Glomerular endothelial cell (primary cell): ENCODE measurements around the gene TCL1B. TPM values are rescaled to one million over a fixed set of nuclear protein-coding genes. Genes with fewer than 3 reads are reported as not detected.
"Not testable (repeated sequence)": the region's sequence is repeated elsewhere in the genome, so short reads cannot be mapped to it uniquely, and the experiment has no call there.

ENCODE experiments used
- DNase-seq: peaks from one replicate; pipeline ENCODE4 v3.0.0-alpha.2; 2011; ENCODE audit warnings: low read depth, low spot score; ENCODE audit errors: extremely low read depth
- total RNA-seq: library from RNA; depleted of rRNA; stranded (reverse); fragments of >200 nt; gene quantifications from 2 replicates; pipeline ENCODE4 v1.2.3, GENCODE V29; 2015

TCL1B gene, protein sequence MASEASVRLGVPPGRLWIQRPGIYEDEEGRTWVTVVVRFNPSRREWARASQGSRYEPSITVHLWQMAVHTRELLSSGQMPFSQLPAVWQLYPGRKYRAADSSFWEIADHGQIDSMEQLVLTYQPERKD
- total RNA-seq = not detected in 2 replicates

DNA sequence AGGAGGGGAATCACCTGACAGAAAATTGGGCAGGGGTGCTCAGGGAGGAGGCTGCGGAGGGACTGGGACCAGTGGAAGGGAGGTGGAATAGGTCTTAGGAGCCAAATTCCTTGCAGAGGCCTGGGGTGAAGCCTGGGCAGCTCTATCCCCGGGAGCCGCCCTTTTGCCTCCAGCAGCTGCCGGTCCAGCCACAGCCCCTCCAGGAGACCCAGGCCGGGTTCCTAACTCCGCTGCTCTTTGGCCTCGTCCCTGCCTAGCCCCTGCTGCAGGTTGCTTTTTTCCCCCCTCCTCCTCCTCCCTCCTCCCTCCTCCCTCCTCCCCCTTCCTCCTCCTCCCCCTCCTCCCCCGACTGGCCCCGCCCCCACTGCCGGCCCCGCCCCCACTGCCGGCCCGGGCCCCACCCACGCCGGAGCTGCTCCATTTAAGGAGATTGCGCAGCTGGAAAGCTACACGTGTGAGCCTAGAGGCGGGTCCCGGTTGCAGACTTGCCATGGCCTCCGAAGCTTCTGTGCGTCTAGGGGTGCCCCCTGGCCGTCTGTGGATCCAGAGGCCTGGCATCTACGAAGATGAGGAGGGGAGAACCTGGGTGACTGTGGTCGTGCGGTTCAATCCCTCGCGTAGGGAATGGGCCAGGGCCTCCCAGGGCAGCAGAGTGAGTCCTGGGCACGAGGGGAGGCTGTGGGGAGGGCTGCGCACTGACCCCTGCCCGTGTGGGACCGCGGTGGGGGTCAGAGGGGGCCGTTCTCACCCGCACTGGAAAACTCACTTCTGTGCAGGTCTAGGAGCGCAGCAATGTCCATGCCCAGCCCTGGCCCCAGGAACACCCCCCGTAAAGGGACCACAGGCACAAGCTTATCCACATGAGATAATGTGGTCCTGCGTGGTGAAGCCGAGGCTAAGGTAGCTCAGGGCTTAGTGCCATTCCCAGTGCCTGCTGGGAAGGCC is at the start of gene TCL1B:
Gene TCL1B, plus strand, starts transcription at position 449 of the 945 bp plus-strand sequence. Its CDS starts 42 bp downstream, at position 491.
- DNase-seq = no peak

DNA sequence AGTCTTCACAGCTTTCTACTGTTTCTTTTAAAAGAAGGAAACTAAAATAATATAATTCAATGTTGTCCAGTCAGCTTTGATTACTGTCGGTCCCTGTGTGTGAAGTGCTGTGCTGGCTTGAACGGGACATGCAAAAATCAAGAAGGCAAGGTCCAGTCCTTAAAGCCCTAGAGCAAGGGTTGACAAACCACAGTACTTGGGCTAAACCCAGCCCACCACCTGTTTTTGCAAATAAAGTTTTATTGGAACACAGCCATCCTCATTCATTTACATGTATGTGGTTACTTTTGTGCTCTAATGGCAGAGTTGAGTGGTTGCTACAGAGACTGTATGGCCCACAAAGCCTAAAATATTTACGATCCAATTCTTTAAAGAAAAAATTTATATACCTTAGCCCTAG is 41.2 kb upstream of the TCL1B start:
- no peak for DNase-seq

DNA sequence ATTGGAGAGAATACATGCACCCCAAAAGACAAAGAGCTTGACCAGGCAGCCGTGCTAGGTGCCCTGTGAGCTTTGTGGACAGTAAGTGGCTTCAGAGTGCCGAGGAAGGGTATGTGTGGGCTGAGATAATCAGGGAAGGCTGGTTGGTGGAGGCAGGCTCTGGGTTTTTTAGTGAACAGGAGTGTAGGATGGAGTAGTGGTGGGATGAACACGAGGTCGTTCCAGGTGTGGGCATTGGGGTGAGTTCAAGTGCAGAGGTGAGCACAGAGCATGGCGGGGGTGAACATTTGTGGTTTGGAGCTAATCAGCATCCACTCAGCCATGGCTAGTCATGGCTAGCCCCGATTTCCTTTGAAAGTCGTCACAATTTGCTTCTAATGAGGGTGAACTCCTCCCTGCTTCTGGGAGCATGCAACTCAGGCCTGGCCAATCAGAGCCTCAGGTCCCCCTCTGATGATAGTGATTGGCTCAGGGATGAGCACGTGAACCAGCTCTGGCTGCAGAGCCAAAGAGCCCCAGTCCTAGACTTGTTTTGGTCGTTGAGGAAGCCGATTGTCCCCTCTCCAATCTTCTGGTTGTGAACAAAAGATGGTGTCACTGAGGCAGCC is 40.7 kb upstream of the TCL1B start:
- DNase-seq = no peak

DNA sequence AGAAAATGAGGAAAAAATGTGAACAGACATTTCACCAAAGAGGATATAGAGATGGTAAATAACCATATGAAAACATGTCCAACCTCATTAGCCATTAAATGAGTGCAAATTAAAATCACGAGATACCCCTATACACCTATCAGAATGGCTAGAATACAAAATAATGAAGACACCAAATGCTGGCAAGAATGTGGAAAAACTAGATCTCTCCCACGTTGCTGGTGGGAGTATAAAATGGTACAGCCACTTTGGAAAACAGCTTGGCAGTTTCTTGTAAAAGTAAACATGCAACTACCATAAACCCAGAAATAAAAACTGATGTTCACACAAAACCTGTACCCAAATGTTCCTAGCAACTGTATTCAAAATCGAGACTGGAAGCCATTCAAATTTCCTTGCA is 38.3 kb upstream of the TCL1B start:
- DNase-seq = no peak

DNA sequence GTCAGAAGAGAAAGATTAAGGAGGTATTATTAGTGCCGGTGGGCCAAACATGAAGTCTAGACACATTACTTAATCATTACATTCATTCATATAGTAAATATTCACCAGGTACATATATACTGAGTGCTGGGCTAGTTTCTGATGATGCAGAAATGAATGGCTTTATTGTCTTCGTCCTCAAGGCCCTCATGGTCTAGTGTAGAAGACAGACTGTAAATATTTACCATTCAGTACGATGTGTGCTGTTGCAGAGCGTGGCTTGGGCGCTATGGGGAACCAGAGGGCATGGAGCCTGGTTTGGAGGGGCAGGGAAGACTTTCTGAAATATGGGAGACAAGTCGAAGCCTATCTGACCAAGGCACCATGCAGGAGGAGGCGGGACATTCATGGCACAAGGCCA is 37.0 kb upstream of the TCL1B start:
- no peak for DNase-seq

DNA sequence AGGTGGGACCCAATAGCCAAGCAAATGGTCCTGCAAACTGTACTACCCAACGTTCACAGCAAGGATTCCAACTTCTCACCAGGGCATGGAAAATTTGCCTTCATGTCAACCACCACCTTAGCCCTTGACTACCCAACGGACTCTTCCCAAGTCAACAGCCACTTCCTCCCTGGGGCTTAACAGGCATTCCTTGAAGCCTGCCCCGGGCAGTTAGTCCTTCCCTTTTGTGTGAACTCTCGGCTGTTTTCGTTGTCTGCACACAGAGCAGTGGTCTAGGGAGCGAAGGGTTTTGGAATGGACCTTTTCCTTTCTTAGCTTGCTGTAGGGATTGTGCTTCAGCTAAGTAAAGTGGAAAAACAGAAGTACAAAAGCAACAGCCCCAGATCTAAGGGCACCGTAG is 35.2 kb upstream of the TCL1B start:
- DNase-seq = no peak

DNA sequence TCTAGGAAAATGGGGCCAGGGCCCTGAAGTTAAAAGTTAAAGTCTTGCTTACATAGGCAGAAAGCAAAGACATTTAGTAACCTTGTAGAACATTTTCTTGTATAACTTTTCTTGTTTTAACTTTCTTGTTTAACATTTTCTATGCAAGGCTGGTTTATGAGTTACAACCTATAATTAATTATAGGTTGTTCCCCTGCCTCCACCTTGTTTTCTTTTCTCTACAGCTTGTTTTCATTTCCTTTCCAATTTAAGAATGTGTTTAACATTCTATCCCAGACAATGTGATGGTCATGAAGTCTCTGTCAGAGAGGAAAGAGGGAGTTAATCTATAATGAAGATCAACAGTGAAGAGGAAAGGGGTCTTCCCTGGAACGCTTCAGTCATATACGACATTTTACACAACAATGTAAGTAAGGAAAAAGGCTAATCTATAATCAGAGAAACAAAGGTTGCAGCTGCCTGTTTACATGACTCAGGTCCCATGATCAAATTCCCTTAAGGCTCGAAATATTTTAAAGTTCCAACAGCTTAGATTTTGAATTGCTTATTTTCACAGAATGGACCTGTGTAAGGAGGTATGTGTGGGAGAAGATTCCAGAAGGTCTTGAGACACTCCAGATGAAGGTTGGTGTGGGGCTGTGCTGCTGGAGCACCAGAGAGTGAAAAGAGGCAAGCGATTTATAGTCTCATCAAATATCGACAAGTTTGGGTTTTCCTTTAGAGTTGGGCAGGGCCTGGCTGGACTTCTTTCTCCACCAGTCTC is 34.2 kb upstream of the TCL1B start:
- DNase-seq = no peak

DNA sequence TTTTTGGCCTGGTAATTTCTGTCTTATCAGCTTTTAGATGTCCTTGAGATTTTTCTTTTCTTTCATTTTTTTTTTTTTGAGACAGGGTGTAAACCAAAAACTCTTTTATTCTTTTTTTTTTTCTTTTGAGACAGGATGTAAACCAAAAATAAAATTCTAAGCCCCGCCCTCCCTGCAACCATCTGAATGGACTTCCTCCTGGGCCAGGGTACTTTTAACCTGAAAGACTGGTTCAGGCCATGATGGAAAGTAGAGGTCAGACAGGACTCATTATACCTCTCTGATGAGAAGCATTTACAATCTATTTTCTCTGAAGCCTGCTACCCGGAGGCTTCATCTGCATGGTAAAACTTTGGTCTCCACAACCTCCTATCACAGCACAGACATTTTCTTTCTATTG is 33.5 kb upstream of the TCL1B start:
- no peak for DNase-seq

DNA sequence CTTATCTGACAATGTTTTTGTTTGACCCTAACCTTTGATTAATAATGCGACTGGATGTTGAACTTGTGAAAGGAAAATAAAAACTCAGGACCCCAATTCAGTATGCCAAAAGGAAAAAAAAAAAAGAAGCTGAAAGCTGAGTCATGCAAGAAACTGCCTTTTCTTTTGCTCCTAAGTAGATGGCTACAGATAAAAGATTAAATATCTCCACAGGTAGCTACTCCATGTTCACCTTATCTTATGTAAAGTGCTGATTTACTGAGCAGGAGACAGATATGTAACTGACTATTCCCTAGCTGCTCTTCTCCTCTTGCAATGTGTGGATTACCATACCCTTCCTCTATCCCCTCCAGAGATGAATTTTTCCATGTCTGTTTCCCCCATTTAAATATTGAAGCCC is 30.8 kb upstream of the TCL1B start:
- no peak for DNase-seq

DNA sequence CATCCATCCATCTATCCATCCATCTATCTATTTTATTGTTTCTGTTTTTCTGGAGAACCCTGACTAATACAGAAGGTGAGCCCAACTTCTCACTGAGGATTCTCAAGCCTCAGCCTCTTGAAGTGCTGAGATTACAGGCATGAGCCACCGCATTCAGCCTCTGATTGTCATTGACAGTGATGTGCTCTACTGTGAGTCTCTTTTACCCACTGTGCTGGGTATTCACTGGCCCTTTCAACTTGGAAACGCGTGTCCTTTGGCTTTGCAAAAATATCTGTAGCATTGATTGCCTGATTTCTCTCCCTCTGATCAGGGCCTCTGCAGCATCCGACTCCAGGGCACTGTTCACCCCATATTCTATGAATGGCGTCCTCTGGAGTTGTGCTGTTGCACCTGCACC is 29.6 kb upstream of the TCL1B start:
- no peak for DNase-seq

DNA sequence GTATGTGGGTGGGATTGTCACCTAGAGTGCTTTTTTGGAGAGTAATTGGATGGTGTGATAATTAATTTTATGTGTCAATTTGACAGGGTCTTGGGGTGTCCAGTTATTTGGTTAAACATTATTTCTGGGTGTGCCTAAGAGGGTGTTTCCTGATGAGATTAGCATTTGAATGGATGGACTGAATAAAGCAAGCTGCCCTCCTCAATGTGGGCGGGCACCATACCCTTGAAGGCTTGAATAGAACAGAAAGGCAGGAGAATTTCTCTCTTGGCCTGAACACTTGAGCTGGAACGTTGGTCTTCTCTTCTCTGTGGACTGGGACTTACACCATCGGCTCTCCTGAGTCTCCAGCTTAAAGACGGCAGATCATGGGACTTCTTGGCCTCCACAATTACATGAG is 28.8 kb upstream of the TCL1B start:
- no peak for DNase-seq

DNA sequence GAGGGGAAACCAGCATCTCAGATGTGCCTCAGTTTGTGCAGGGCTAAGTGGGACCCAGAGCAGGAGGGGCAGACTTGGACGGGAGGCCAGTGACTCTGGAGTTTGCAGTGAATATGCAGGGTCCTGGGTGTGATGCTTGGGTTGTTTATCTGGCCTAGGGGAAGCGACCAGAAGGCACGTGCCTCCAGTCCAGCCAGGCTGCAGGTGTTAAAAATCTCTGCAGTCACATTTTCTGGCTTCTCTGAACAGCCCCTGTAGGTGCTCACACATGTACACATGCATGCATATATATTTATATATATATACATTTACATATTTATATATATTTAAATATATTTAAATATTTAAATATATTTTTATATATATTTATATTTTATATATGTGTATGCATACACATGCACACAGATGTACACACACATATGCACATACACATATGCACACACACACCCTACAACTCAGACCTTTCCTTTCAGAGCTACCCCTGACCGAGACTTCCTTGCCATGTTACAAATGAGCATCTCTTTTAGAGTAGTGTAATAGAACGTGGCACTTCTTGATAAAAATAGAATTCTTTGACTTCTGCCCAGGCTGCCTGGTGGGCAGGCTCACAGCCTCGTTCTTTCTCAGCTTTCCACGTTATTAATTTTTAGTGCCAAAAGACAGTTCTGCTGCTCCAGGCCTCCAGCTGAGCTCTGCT is 26.8 kb upstream of the TCL1B start:
- DNase-seq = no peak

DNA sequence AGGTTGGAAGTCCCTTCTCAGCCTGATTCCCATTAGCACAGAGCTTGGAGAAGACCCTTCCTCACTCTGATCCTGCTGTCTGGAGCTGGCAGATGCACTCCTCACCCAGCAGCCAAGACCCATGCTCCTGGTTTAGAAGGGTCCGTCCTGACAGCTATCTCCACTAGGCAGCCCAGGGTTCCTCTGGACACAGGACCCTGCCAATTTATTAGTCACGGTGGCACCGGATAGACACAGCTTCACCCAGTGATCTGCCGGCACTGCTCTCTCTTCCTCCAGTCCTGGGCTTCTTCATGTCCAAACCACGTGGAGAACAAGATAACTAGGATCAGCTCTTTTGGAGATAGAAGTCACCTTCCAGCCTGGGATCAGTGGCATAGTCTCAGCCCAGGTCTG is 26.2 kb upstream of the TCL1B start:
- no peak for DNase-seq

DNA sequence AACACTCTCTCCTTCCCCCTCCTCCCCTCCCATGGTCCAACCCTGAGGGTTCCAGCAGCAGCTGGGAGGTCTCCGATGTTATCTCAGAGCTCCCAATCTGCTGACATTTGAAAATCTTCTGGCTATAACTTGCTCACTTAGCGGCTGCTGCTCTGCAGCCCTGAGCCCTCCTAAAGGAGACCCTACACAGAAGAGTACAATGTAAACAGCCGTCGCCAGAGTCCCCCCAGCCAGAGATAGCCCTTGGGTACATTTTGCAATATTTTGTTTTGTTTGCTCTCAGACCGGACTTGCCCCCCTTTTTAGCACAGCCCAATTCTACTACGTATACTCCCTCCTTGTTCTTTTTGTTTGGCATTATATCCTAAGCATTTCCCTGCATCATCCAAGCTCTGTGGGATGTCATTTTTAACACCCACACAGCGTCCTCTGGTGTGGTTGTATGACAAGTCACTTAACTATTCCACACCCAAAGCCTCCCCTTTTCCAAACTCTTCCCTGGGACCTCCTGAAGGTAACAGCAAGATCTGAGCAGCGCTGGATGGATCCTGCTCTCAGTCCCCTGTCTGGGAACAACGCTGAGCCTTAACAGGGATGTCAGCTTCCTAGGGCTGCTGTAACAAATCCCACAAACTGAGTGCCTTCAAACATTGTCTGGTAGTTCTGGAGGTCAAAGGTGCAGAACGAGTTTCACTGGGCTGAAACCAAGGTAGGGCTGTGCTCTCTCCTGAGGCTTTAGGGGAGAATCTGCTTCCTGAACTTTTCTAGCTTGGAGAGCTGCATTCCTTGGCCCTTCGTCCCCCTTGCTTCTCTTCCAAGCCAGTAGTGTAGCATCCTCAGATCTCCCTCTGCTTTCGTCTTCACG is 25.3 kb upstream of the TCL1B start:
- DNase-seq = no peak

DNA sequence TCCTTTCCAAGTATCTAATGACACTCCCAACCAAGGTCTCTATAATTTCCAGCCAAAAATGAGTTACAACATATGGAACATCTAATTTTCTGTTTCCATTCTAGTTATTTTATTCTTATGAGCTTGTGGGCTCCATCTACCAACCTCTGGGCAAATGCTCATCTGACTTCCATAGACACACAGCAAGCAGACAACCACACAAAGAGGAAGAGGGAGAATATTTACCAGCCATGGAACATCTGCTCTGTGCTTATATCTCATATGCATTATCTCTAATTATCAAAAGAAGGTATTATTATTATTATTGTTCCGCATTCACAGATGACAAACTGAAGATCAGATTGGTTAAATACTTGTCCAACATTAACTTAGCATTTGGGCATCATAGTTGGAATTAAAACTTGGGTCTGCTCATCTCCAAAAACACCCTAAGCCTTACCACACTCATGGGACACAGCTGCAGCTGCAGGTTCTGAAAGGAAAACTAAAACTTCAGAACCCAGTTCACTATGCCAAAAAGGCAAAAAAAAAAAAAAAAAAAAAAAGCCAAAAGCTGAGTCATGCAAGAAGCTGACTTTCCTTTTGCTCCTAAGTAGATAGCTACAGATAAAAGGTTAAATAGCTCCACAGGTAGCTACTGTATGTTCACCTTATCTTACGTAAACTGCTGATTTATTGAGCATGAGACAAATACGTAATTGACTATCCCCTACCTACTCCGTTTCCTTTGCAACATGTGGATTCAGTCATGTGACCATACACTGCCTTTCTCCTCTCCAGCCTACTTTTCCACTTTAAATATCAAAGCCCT is 23.6 kb upstream of the TCL1B start:
- no peak for DNase-seq

DNA sequence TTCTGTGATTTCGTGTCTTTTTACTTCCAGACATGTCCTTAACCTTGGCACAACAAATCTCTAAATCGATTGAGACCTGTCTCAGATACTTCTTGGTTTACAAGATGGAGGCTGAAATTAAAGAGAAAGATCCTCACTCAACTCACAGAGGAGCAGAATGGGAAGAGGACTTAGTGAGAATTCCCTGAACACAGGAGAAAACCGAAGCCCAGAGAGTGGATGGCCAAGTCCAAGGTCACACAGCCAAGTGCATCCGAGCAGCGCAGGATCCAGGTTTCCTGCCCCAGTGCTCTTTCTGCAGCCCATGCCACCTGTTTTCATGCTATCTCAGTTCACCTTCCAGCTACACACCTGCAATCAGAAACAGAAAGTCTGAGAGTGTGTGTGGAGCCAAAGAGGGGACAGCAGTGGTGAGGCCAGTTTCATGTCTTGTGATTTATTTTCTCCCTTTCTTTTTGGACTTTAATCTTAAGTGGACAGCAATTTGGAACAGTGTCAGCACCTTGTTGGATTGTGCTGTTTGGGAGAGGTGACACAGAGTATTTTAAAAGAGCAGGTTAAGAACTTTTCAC is 22.9 kb upstream of the TCL1B start:
- DNase-seq = no peak

DNA sequence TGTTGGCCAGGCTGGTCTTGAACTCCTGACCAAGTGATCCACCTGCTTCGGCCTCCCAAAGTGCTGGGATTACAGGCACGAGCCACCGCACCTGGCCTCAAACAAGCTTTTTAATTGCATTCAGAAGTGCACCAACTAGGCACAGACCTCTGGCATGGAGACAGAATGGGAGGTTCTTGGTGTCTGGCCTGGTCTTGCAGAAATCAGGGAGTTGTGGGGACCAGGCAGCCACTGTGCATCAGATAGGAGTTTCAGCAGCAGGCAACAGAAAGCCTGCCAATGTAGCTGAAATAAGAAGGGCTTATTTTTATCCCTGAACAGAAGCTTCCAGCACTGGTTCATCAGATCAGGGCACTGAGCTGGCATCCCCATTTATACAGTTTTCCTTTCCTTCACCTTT is 22.2 kb upstream of the TCL1B start:
- DNase-seq = no peak

DNA sequence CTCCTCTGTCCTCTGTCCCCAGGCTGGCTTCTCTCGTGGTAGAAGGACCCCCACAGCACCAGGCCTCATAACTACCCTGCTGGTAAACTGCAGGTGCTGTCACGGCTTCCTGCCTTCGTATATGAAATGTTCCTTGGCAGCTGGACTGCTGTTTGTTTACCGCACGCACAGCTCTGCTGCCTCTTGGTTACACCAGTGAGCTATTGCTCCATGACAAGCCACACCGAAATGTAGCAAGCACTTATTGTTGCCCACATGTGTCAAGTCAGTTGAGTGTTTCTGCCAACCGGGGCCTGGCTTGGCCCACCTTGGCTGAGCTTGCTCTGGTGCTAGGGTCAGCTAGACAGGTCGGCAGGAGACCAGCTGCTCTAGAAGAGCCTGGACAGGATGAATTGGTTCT is 21.7 kb upstream of the TCL1B start:
- no peak for DNase-seq

DNA sequence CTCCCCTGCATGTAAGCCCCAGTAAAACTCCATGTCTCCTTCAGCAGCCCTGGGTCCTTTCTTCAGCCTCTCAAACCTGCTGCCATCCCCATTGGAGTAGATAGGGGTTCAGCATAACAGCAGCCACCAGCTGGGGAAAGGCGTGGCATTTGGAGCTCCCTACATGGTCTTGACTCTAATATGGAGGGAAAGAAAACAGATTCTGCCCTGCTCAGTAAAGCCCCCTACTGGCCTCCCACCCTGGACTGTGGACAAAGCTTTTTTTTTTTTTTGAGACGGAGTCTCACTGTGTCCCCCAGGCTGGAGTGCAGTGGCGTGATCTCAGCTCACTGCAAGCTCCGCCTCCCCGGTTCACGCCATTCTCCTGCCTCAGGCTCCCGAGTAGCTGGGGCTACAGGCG is 20.7 kb upstream of the TCL1B start:
- not testable (repeated sequence) for DNase-seq
